Gastrocnemius medialis (tissue), 4 donors: ENCODE measurements around the gene SLC17A2. TPM values are rescaled to one million over a fixed set of nuclear protein-coding genes. Genes with fewer than 3 reads are reported as not detected.
A peak's percentile ranks its signal among the peaks of the same experiment; 100 is the strongest.

Experiments used
- ATAC-seq, 2 donors: fragments of 150-250 bp; one replicate each; pipeline ENCODE4 v1.9.1; 2016
- DNase-seq, 2 donors: peaks; one replicate each; pipeline ENCODE4 v3.0.0-alpha.2; 2019
- H3K27ac ChIP-seq, 4 donors: fragments of 200-600 bp; sonication (generic); 1 replicate in 1 of 4; 2 replicates in 3 of 4; pipeline ENCODE4 v1.5.1; 2016 to 2018; ENCODE audit warnings: mild to moderate bottlenecking in 2 of 4, moderate library complexity in 1 of 4
- H3K27me3 ChIP-seq, 3 donors: fragments of 200-600 bp; sonication (generic) in 2 of 3; 1 replicate in 1 of 3; 2 replicates in 2 of 3; pipeline versions ENCODE4 v1.5.1 to v1.6.0; 2016 to 2019; ENCODE audit warnings: mild to moderate bottlenecking in 1 of 3, moderate library complexity in 1 of 3
- H3K36me3 ChIP-seq, 2 donors: fragments of 200-600 bp; sonication (generic) in 1 of 2; one replicate each; pipeline ENCODE4 v1.5.1; 2017 to 2018
- H3K4me1 ChIP-seq, 2 donors: fragments of 200-600 bp; sonication (generic) in 1 of 2; one replicate each; pipeline ENCODE4 v1.5.1; 2016 to 2017; ENCODE audit warnings: mild to moderate bottlenecking in 2 of 2
- H3K4me3 ChIP-seq, 4 donors: fragments of 200-600 bp; sonication (generic) in 3 of 4; 1 replicate in 1 of 4; 2 replicates in 3 of 4; pipeline ENCODE4 v1.5.1; 2016 to 2019; ENCODE audit warnings: mild to moderate bottlenecking in 2 of 4
- H3K9me3 ChIP-seq, 3 donors: fragments of 200-600 bp; sonication (generic) in 2 of 3; 1 replicate in 1 of 3; 2 replicates in 2 of 3; pipeline ENCODE4 v1.5.1; 2016 to 2019
- CTCF ChIP-seq, 5 experiments: fragments of 450-650 bp in 3 of 5; fragments of 200-600 bp in 2 of 5; sonication (generic) in 2 of 5; IDR thresholded peaks in 4 of 5; conservative IDR thresholded peaks in 1 of 5; 1 replicate in 4 of 5; 2 replicates in 1 of 5; pipeline ENCODE4 v1.5.1; 2016 to 2019; ENCODE audit warnings: antibody characterized with exemption in 5 of 5, mild to moderate bottlenecking in 3 of 5, moderate library complexity in 3 of 5
- POLR2A ChIP-seq, 2 donors: fragments of 450-650 bp; IDR thresholded peaks; one replicate each; pipeline ENCODE4 v1.6.1; 2017; ENCODE audit warnings: antibody characterized with exemption in 2 of 2, mild to moderate bottlenecking in 2 of 2, moderate library complexity in 2 of 2
- in situ Hi-C, 4 donors: fragments of 200-750 bp; cut with MboI; loops; one replicate each; pipeline versions ENCODE4 v1.15.0 to v1.8.0; 2017; ENCODE audit warnings: low sequenced_read_pairs in 4 of 4
- intact Hi-C: fragments of 100-400 bp; cut with DNase I; formaldehyde crosslinking; loops from one replicate; pipeline ENCODE4 v1.15.1; 2023; ENCODE audit warnings: low total_unique reads
- total RNA-seq, 4 donors: library from RNA; depleted of rRNA; stranded (reverse); fragments of >200 nt; gene quantifications; one replicate each; pipeline versions ENCODE4 v1.1.0 to v1.2.3, GENCODE V29; 2016

Gene SLC17A2
- total RNA-seq, 4 donors from 2014 or later = 0.11 TPM; not detected in 3

GRCh38 chr6:25943887-25944286 lies 13.4 kb upstream of the SLC17A2 start:
- Histone ChIP-seq H3K4me3 (no peak overlapping the region), H3K27me3 (no peaks in the 10 kb centered on the region), H3K4me1 (no peaks in the 10 kb centered on the region), H3K27ac (no peak overlapping the region), H3K36me3 (no peaks in the 10 kb centered on the region), H3K9me3 (no peaks in the 10 kb centered on the region)
- ATAC-seq = no peak
- intact Hi-C loops (no loop called here), in situ Hi-C loops (no loop called here)
- DNase-seq = no peak
- TF ChIP-seq CTCF (IDR thresholded peaks at IDR 0.05 in 4 of 5, conservative IDR thresholded peaks at IDR 0.05 in 1 of 5) (no peak), POLR2A (IDR thresholded peaks at IDR 0.05) (no peak)

- Histone ChIP-seq H3K27ac (no peak overlapping the region), H3K4me1 (no peaks in the 10 kb centered on the region), H3K36me3 (no peaks in the 10 kb centered on the region), H3K4me3 (no peak overlapping the region), H3K27me3 (no peaks in the 10 kb centered on the region), H3K9me3 (no peaks in the 10 kb centered on the region)
- no peak for DNase-seq
- no peak for TF ChIP-seq POLR2A (IDR thresholded peaks at IDR 0.05)
- TF ChIP-seq CTCF (IDR thresholded peaks at IDR 0.05 in 4 of 5, conservative IDR thresholded peaks at IDR 0.05 in 1 of 5) = peak in 2 of 5 experiments; percentile 20 to 29
- no peak for ATAC-seq
- intact Hi-C loops (no loop called here), in situ Hi-C loops (no loop called here)
Observed at GRCh38 chr6:25942561-25943147, 12.2 kb upstream of the SLC17A2 start.

GRCh38 chr6:25939593-25939992 lies 9.1 kb upstream of the SLC17A2 start:
- H3K9me3 ChIP-seq = no peaks in the 10 kb centered on the region
- ATAC-seq (no peak), DNase-seq (no peak)
- in situ Hi-C loops (no loop called here), intact Hi-C loops (no loop called here)
- H3K27me3 ChIP-seq = no peaks in the 10 kb centered on the region
- H3K4me1 ChIP-seq = no peaks in the 10 kb centered on the region
- no peak overlapping the region for H3K4me3 ChIP-seq
- no peak overlapping the region for H3K27ac ChIP-seq
- TF ChIP-seq POLR2A (IDR thresholded peaks at IDR 0.05) (no peak), CTCF (IDR thresholded peaks at IDR 0.05 in 4 of 5, conservative IDR thresholded peaks at IDR 0.05 in 1 of 5) (no peak)
- H3K36me3 ChIP-seq = no peaks in the 10 kb centered on the region

- ATAC-seq (no peak), DNase-seq (no peak)
- intact Hi-C loops = no loop called here
- H3K27me3 ChIP-seq = no peaks in the 10 kb centered on the region
- no peaks in the 10 kb centered on the region for H3K4me1 ChIP-seq
- H3K9me3 ChIP-seq = no peaks in the 10 kb centered on the region
- no peaks in the 10 kb centered on the region for H3K36me3 ChIP-seq
- in situ Hi-C loops = no loop called here
- no peak for TF ChIP-seq POLR2A (IDR thresholded peaks at IDR 0.05)
- TF ChIP-seq CTCF (IDR thresholded peaks at IDR 0.05 in 4 of 5, conservative IDR thresholded peaks at IDR 0.05 in 1 of 5) = no peak
- H3K4me3 ChIP-seq = no peak overlapping the region
- no peak overlapping the region for H3K27ac ChIP-seq
Observed at GRCh38 chr6:25935953-25936352, 5.5 kb upstream of the SLC17A2 start.

- no peak for ATAC-seq
- in situ Hi-C loops = no loop called here
Observed at GRCh38 chr6:25934735-25935313, 4.3 kb upstream of the SLC17A2 start.

More at GRCh38 chr6:25934735-25935313, 4.3 kb upstream of the SLC17A2 start:
- no peaks in the 10 kb centered on the region for H3K27me3 ChIP-seq
- intact Hi-C loops = no loop called here
- H3K4me1 ChIP-seq = no peaks in the 10 kb centered on the region
- H3K27ac ChIP-seq = no peak overlapping the region
- no peak overlapping the region for H3K4me3 ChIP-seq
- TF ChIP-seq CTCF (IDR thresholded peaks at IDR 0.05 in 4 of 5, conservative IDR thresholded peaks at IDR 0.05 in 1 of 5) = no peak
- TF ChIP-seq POLR2A (IDR thresholded peaks at IDR 0.05) = no peak
- no peaks in the 10 kb centered on the region for H3K9me3 ChIP-seq
- no peaks in the 10 kb centered on the region for H3K36me3 ChIP-seq
- no peak for DNase-seq
